Neural cell (in vitro differentiated cells): ENCODE results near the gene HOXA7. TPM values are rescaled to one million over a fixed set of nuclear protein-coding genes. Genes with fewer than 3 reads are reported as not detected.

Experiments used
- H2AFZ ChIP-seq: fragments of 200-600, 300-800 bp; sonication (generic), shearing (Covaris generic); 2 replicates; pipeline ENCODE4 v1.6.0; 2014; ENCODE audit warnings: low read depth, mild to moderate bottlenecking, antibody characterized with exemption, low read length, moderate library complexity
- H3F3A ChIP-seq: fragments of 200-600 bp; shearing (Covaris generic); 2 replicates; pipeline ENCODE4 v1.6.1; 2016; ENCODE audit warnings: mild to moderate bottlenecking, moderate library complexity, mixed read lengths, antibody characterized with exemption, low read length; ENCODE audit not compliant: insufficient read depth, poor library complexity, severe bottlenecking
- H3K27ac ChIP-seq: fragments of 200-600, 300-800 bp; sonication (generic), shearing (Covaris generic); 2 replicates; pipeline ENCODE4 v1.5.1; 2014; ENCODE audit warnings: mild to moderate bottlenecking, low read length, moderate library complexity
- H3K27me3 ChIP-seq: fragments of 300-800, 200-600 bp; sonication (generic), shearing (Covaris generic); 2 replicates; pipeline ENCODE4 v1.6.0; 2014; ENCODE audit warnings: mild to moderate bottlenecking, low read depth, low read length, moderate library complexity; ENCODE audit not compliant: insufficient read depth
- H3K36me3 ChIP-seq: fragments of 300-800, 200-600 bp; sonication (generic), shearing (Covaris generic); 2 replicates; pipeline ENCODE4 v1.5.1; 2014; ENCODE audit warnings: mild to moderate bottlenecking, antibody characterized with exemption, low read length, moderate library complexity; ENCODE audit not compliant: insufficient read depth
- H3K4me2 ChIP-seq: fragments of 300-800, 200-600 bp; sonication (generic), shearing (Covaris generic); 2 replicates; pipeline ENCODE4 v1.6.0; 2014; ENCODE audit warnings: mild to moderate bottlenecking, low read length
- H3K4me3 ChIP-seq: fragments of 300-800, 200-600 bp; sonication (generic), shearing (Covaris generic); 2 replicates; pipeline ENCODE4 v1.5.1; 2014; ENCODE audit warnings: mild to moderate bottlenecking, low read length, moderate library complexity
- H3K79me2 ChIP-seq: fragments of 200-600 bp; shearing (Covaris generic); replicated peaks from 2 replicates; pipeline ENCODE4 v1.6.0; 2014; ENCODE audit warnings: mild to moderate bottlenecking, low read length, moderate library complexity; ENCODE audit not compliant: insufficient read depth
- H3K9ac ChIP-seq: fragments of 300-800, 200-600 bp; sonication (generic), shearing (Covaris generic); 2 replicates; pipeline ENCODE4 v1.6.1; 2016; ENCODE audit warnings: mild to moderate bottlenecking, low read length, mixed read lengths
- H3K9me2 ChIP-seq: fragments of 200-600 bp; shearing (Covaris generic); 2 replicates; pipeline ENCODE4 v1.6.1; 2016; ENCODE audit warnings: mild to moderate bottlenecking, low read length, mixed read lengths; ENCODE audit not compliant: insufficient read depth
- H3K9me3 ChIP-seq: fragments of 200-600, 300-800 bp; sonication (generic), shearing (Covaris generic); 2 replicates; pipeline ENCODE4 v1.6.1; 2016; ENCODE audit warnings: mild to moderate bottlenecking, mixed run types, low read length, moderate library complexity, mixed read lengths
- H4K20me1 ChIP-seq: fragments of 200-600 bp; shearing (Covaris generic); 2 replicates; pipeline ENCODE4 v1.6.1; 2016; ENCODE audit warnings: mild to moderate bottlenecking, mixed run types; ENCODE audit not compliant: insufficient read depth
- EP300 ChIP-seq: fragments of 450-650 bp; conservative IDR thresholded peaks from 2 replicates; pipeline ENCODE4 v1.6.1; 2014; ENCODE audit warnings: antibody characterized with exemption, mild to moderate bottlenecking, moderate library complexity; ENCODE audit not compliant: poor library complexity, severe bottlenecking
- EZH2 ChIP-seq: fragments of 200-600, 300-800 bp; shearing (Covaris generic), sonication (generic); IDR thresholded peaks from 2 replicates; pipeline ENCODE4 v1.6.1; 2014; ENCODE audit warnings: antibody characterized with exemption, low read length, borderline replicate concordance, mild to moderate bottlenecking; ENCODE audit not compliant: insufficient read depth, poor library complexity, severe bottlenecking
- MXI1 ChIP-seq: fragments of 450-650 bp; conservative IDR thresholded peaks from 2 replicates; pipeline ENCODE4 v1.6.1; 2014; ENCODE audit warnings: antibody characterized with exemption, mild to moderate bottlenecking; ENCODE audit not compliant: poor library complexity, severe bottlenecking
- POLR2AphosphoS5 ChIP-seq: IDR thresholded peaks from 2 replicates; pipeline ENCODE4 v1.6.1; 2012
- RAD21 ChIP-seq: fragments of 450-650 bp; conservative IDR thresholded peaks from 2 replicates; pipeline ENCODE4 v1.6.1; 2014; ENCODE audit warnings: antibody characterized with exemption, mild to moderate bottlenecking, moderate library complexity
- REST ChIP-seq: IDR thresholded peaks from 2 replicates; pipeline ENCODE4 v1.6.1; 2012; ENCODE audit warnings: borderline replicate concordance
- SMC3 ChIP-seq: fragments of 450-650 bp; conservative IDR thresholded peaks from 2 replicates; pipeline ENCODE4 v1.6.1; 2014; ENCODE audit warnings: antibody characterized with exemption, mild to moderate bottlenecking, moderate library complexity; ENCODE audit not compliant: poor library complexity
- TAF1 ChIP-seq: IDR thresholded peaks from 2 replicates; pipeline ENCODE4 v1.6.1; 2012; ENCODE audit warnings: low read depth
- polyA plus RNA-seq: library from polyadenylated mRNA; depleted of rRNA; stranded (reverse); fragments of >200 nt; gene quantifications from 2 replicates; pipeline ENCODE4 v1.2.3, GENCODE V29; 2014
- TF ChIP-seq, protein P1 (sequence below): fragments of 450-650 bp; IDR thresholded peaks from 2 replicates; pipeline ENCODE4 v1.5.1; 2014; ENCODE audit warnings: antibody characterized with exemption, mild to moderate bottlenecking, moderate library complexity; ENCODE audit not compliant: poor library complexity, severe bottlenecking

Gene HOXA7
- polyA plus RNA-seq, 1 donor from 2014 or later: not detected

GRCh38 chr7:27154369-27154768 lies 2.1 kb downstream of the HOXA7 start:
- Histone ChIP-seq H3K4me2 (no peak overlapping the region), H3F3A (no peaks in the 10 kb centered on the region), H3K9ac (no peak overlapping the region), H3K9me2 (no peaks in the 10 kb centered on the region), H3K27ac (no peak overlapping the region), H3K36me3 (no peaks in the 10 kb centered on the region), H3K79me2 (no peaks in the 10 kb centered on the region), H2AFZ (no peak overlapping the region), H3K27me3 (peaks cover 100% of the 10 kb centered on the region), H4K20me1 (no peaks in the 10 kb centered on the region), H3K9me3 (peaks cover 33% of the 10 kb centered on the region), H3K4me3 (no peak overlapping the region)
- no peak for TF ChIP-seq TAF1
- TF ChIP-seq MXI1: no peak
- TF ChIP-seq, protein P1, sequence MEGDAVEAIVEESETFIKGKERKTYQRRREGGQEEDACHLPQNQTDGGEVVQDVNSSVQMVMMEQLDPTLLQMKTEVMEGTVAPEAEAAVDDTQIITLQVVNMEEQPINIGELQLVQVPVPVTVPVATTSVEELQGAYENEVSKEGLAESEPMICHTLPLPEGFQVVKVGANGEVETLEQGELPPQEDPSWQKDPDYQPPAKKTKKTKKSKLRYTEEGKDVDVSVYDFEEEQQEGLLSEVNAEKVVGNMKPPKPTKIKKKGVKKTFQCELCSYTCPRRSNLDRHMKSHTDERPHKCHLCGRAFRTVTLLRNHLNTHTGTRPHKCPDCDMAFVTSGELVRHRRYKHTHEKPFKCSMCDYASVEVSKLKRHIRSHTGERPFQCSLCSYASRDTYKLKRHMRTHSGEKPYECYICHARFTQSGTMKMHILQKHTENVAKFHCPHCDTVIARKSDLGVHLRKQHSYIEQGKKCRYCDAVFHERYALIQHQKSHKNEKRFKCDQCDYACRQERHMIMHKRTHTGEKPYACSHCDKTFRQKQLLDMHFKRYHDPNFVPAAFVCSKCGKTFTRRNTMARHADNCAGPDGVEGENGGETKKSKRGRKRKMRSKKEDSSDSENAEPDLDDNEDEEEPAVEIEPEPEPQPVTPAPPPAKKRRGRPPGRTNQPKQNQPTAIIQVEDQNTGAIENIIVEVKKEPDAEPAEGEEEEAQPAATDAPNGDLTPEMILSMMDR: no peak
- no peak for TF ChIP-seq SMC3
- no peak for TF ChIP-seq EZH2
- no peak for TF ChIP-seq EP300
- TF ChIP-seq REST: no peak
- no peak for TF ChIP-seq RAD21
- no peak for TF ChIP-seq POLR2AphosphoS5

- H2AFZ ChIP-seq: no peak overlapping the region
- no peaks in the 10 kb centered on the region for H3K79me2 ChIP-seq
- H3K9me3 ChIP-seq: peaks cover 31% of the 10 kb centered on the region
- no peak overlapping the region for H3K4me3 ChIP-seq
- no peaks in the 10 kb centered on the region for H3K36me3 ChIP-seq
- no peak overlapping the region for H3K4me2 ChIP-seq
- peaks cover 100% of the 10 kb centered on the region for H3K27me3 ChIP-seq
- no peaks in the 10 kb centered on the region for H4K20me1 ChIP-seq
- H3K9me2 ChIP-seq: no peaks in the 10 kb centered on the region
- H3F3A ChIP-seq: no peaks in the 10 kb centered on the region
- H3K27ac ChIP-seq: no peak overlapping the region
- no peak overlapping the region for H3K9ac ChIP-seq
- no peak for TF ChIP-seq MXI1
- TF ChIP-seq EZH2: no peak
- TF ChIP-seq, protein P1: no peak
- no peak for TF ChIP-seq RAD21
- TF ChIP-seq EP300: no peak
- no peak for TF ChIP-seq POLR2AphosphoS5
- TF ChIP-seq REST: no peak
- TF ChIP-seq SMC3: no peak
- no peak for TF ChIP-seq TAF1
These were observed 2.9 kb downstream of the HOXA7 start for GRCh38 chr7:27153526-27153925.
